ENCODE results near the gene CCNB1.

GRCh38 chr5:69134126-69134525 is 32.8 kb upstream of the CCNB1 start:
- TF ChIP-seq CTCF (IDR thresholded peaks at IDR 0.05) (no peak), POLR2A (IDR thresholded peaks at IDR 0.05) (no peak)

Measured in breast epithelium (tissue), 3 donors.